HepG2 (cell line): ENCODE data around the gene PDCD2L. TPM values are rescaled to one million over a fixed set of nuclear protein-coding genes. Genes with fewer than 3 reads are reported as not detected.

Source experiments
- BRF2 ChIP-seq: sonication (generic); formaldehyde crosslinking; IDR thresholded peaks from 2 replicates; pipeline ENCODE4 v1.8.1; 2022; ENCODE audit warnings: mild to moderate bottlenecking, missing genetic modification reagents
- CBX5 ChIP-seq: sonication (generic); formaldehyde crosslinking; IDR thresholded peaks from 2 replicates; pipeline ENCODE4 v1.4.0; 2020; ENCODE audit warnings: missing genetic modification reagents, borderline replicate concordance
- CC2D1A ChIP-seq: sonication (generic); formaldehyde crosslinking; IDR thresholded peaks from 2 replicates; pipeline ENCODE4 v1.8.1; 2023; ENCODE audit warnings: mild to moderate bottlenecking, missing genetic modification reagents
- FOXP1 ChIP-seq, 2 experiments: fragments of 450-650 bp in 1 of 2; IDR thresholded peaks; 2 replicates each; pipeline ENCODE4 v1.6.1; 2017 to 2018; ENCODE audit warnings: antibody characterized with exemption in 1 of 2
- KAT7 ChIP-seq: IDR thresholded peaks from 2 replicates; pipeline ENCODE4 v1.6.1; 2018; ENCODE audit warnings: borderline replicate concordance, missing compliant biosample characterization
- LCORL ChIP-seq, 2 experiments: fragments of 450-650 bp in 1 of 2; sonication (generic) in 1 of 2; formaldehyde crosslinking in 1 of 2; IDR thresholded peaks; 2 replicates each; pipeline versions ENCODE4 v1.5.0 to v1.6.1; 2017 to 2020; ENCODE audit warnings: antibody characterized with exemption in 1 of 2, missing genetic modification reagents in 1 of 2
- NR2F6 ChIP-seq, 2 experiments: IDR thresholded peaks; 2 replicates each; pipeline ENCODE4 v1.6.1; 2016; ENCODE audit warnings: antibody characterized with exemption in 1 of 2, mild to moderate bottlenecking in 1 of 2
- PRDM15 ChIP-seq: sonication (generic); formaldehyde crosslinking; IDR thresholded peaks from 2 replicates; pipeline ENCODE4 v1.4.0; 2020; ENCODE audit warnings: missing genetic modification reagents
- SMAD1 ChIP-seq: sonication (generic); formaldehyde crosslinking; IDR thresholded peaks from 2 replicates; pipeline ENCODE4 v1.4.0; 2020; ENCODE audit warnings: missing genetic modification reagents, low read depth, mild to moderate bottlenecking, borderline replicate concordance
- SMARCC2 ChIP-seq: fragments of 450-650 bp; IDR thresholded peaks from 2 replicates; pipeline ENCODE4 v1.6.1; 2017; ENCODE audit warnings: antibody characterized with exemption, mild to moderate bottlenecking
- SP4 ChIP-seq: sonication (generic); formaldehyde crosslinking; IDR thresholded peaks from 2 replicates; pipeline ENCODE4 v1.8.1; 2023; ENCODE audit warnings: mild to moderate bottlenecking, missing genetic modification reagents
- THAP11 ChIP-seq: IDR thresholded peaks from 2 replicates; pipeline ENCODE4 v1.6.1; 2016; ENCODE audit warnings: missing biosample characterization, missing genetic modification reagents
- THRA ChIP-seq: sonication (generic); formaldehyde crosslinking; IDR thresholded peaks from 2 replicates; pipeline ENCODE4 v1.4.0; 2020; ENCODE audit warnings: missing genetic modification reagents, borderline replicate concordance
- ZBTB1 ChIP-seq: sonication (generic); formaldehyde crosslinking; IDR thresholded peaks from 2 replicates; pipeline ENCODE4 v1.4.0; 2020; ENCODE audit warnings: missing genetic modification reagents, borderline replicate concordance
- ZBTB8A ChIP-seq: sonication (generic); formaldehyde crosslinking; IDR thresholded peaks from 2 replicates; pipeline ENCODE4 v1.4.0; 2020; ENCODE audit warnings: mild to moderate bottlenecking, low read depth, missing genetic modification reagents, borderline replicate concordance
- ZNF468 ChIP-seq: sonication (generic); formaldehyde crosslinking; IDR thresholded peaks from 2 replicates; pipeline ENCODE4 v1.8.0; 2022; ENCODE audit warnings: mild to moderate bottlenecking, moderate library complexity, missing genetic modification reagents
- ZNF547 ChIP-seq: sonication (generic); formaldehyde crosslinking; IDR thresholded peaks from 2 replicates; pipeline ENCODE4 v1.5.1; 2020; ENCODE audit warnings: mild to moderate bottlenecking, missing genetic modification reagents
- ZNF552 ChIP-seq: sonication (generic); formaldehyde crosslinking; IDR thresholded peaks from 2 replicates; pipeline ENCODE4 v1.9.0; 2022; ENCODE audit warnings: missing genetic modification reagents, mild to moderate bottlenecking, borderline replicate concordance
- ZNF563 ChIP-seq: sonication (generic); formaldehyde crosslinking; IDR thresholded peaks from 2 replicates; pipeline ENCODE4 v1.8.0; 2022; ENCODE audit warnings: mild to moderate bottlenecking, moderate library complexity, missing genetic modification reagents
- ZNF660 ChIP-seq: sonication (generic); formaldehyde crosslinking; IDR thresholded peaks from 2 replicates; pipeline ENCODE4 v1.5.1; 2020; ENCODE audit warnings: mild to moderate bottlenecking, low read depth, missing genetic modification reagents, borderline replicate concordance
- ZNF780A ChIP-seq: sonication (generic); formaldehyde crosslinking; IDR thresholded peaks from 2 replicates; pipeline ENCODE4 v1.8.0; 2022; ENCODE audit warnings: mild to moderate bottlenecking, missing genetic modification reagents, moderate library complexity
- ZNF790 ChIP-seq: sonication (generic); formaldehyde crosslinking; IDR thresholded peaks from 2 replicates; pipeline ENCODE4 v1.8.0; 2022; ENCODE audit warnings: missing genetic modification reagents, mild to moderate bottlenecking, borderline replicate concordance
- polyA plus RNA-seq, 8 experiments: library from polyadenylated mRNA; depleted of rRNA in 3 of 8; stranded (reverse) in 7 of 8; unstranded in 1 of 8; fragments of >200 nt; fragmentation: Illumina TruSeq in 4 of 8; extraction: Trizol in 4 of 8; gene quantifications; 2 replicates each; pipeline versions ENCODE4 v1.2.1 to v1.2.3, GENCODE V29; 2011 to 2016; ENCODE audit warnings: low read depth in 4 of 8, missing spikeins in 1 of 8, mixed read lengths in 1 of 8; ENCODE audit not compliant: insufficient read depth in 1 of 8
- total RNA-seq, 5 experiments: library from RNA; depleted of rRNA; stranded (reverse); fragments of >200 nt; fragmentation: Illumina TruSeq; extraction: Trizol; gene quantifications; 2 replicates each; pipeline ENCODE4 v1.2.3, GENCODE V29; 2016; ENCODE audit warnings: low read depth in 1 of 5

The PDCD2L gene
- total and polyA plus RNA-seq, 2 of the 13 experiments (the other 11 are each of a cell fraction or from before 2014, with no cell fraction given): 29.3 to 35.2 TPM

GRCh38 chr19:34404109-34404909 lies at the start of gene PDCD2L (continued):
- no peak for TF ChIP-seq CC2D1A (CRISPR knock-in tag)
- TF ChIP-seq FOXP1 (IDR thresholded peaks at IDR 0.05): no peak
- TF ChIP-seq FOXP1 (CRISPR knock-in tag; IDR thresholded peaks at IDR 0.05): peak; percentile 25; the same call in 1 of the 2 replicates
- TF ChIP-seq ZNF547 (CRISPR knock-in tag): peak; percentile 79; the same call in 1 of the 2 replicates
- TF ChIP-seq ZBTB1 (CRISPR knock-in tag): no peak
- no peak for TF ChIP-seq ZNF468 (CRISPR knock-in tag)
- 0 out of 2 replicates have a peak, but pooled peaks have one; percentile 49 for TF ChIP-seq THRA
- TF ChIP-seq BRF2: no peak
- TF ChIP-seq CBX5 (CRISPR knock-in tag): no peak
- TF ChIP-seq ZNF563 (CRISPR knock-in tag): peak; percentile 72
- no peak; the same call in 1 of the 2 replicates for TF ChIP-seq SP4 (CRISPR knock-in tag)
- TF ChIP-seq ZNF660 (CRISPR knock-in tag): 0 out of 2 replicates have a peak, but pooled peaks have one; percentile 18
- peak; percentile 77; the same call in 1 of the 2 replicates for TF ChIP-seq ZNF790
- no peak for TF ChIP-seq NR2F6 (IDR thresholded peaks at IDR 0.05)
- peak; percentile 47; the same call in 1 of the 2 replicates for TF ChIP-seq NR2F6 (CRISPR knock-in tag; IDR thresholded peaks at IDR 0.05)
- TF ChIP-seq ZBTB8A (CRISPR knock-in tag): peak; percentile 72; the same call in 1 of the 2 replicates
- peak; percentile 64 for TF ChIP-seq THAP11 (CRISPR knock-in tag)
- peak; percentile 83; the same call in 1 of the 2 replicates for TF ChIP-seq SMAD1 (CRISPR knock-in tag)
- TF ChIP-seq ZNF552 (CRISPR knock-in tag): peak; percentile 32; the same call in 1 of the 2 replicates
- TF ChIP-seq KAT7 (CRISPR knock-in tag): peak; percentile 81; the same call in 1 of the 2 replicates
- TF ChIP-seq LCORL (IDR thresholded peaks at IDR 0.05): no peak
- peak; percentile 78 for TF ChIP-seq LCORL (CRISPR knock-in tag; IDR thresholded peaks at IDR 0.05)
- no peak for TF ChIP-seq SMARCC2
- no peak; the same call in 1 of the 2 replicates for TF ChIP-seq ZNF780A (CRISPR knock-in tag)
- peak; percentile 44; the same call in 1 of the 2 replicates for TF ChIP-seq PRDM15 (CRISPR knock-in tag)
